GM12873 (cell line): Measurements from ENCODE around the gene RPA3.

Experiments
- TF ChIP-seq, protein P1 (sequence below): IDR thresholded peaks from 2 replicates; pipeline ENCODE4 v1.5.1; 2012; ENCODE audit warnings: low read depth, mild to moderate bottlenecking, moderate library complexity, low read length, control low read depth; ENCODE audit not compliant: insufficient read depth; ENCODE audit errors: missing control alignments

Gene RPA3

DNA sequence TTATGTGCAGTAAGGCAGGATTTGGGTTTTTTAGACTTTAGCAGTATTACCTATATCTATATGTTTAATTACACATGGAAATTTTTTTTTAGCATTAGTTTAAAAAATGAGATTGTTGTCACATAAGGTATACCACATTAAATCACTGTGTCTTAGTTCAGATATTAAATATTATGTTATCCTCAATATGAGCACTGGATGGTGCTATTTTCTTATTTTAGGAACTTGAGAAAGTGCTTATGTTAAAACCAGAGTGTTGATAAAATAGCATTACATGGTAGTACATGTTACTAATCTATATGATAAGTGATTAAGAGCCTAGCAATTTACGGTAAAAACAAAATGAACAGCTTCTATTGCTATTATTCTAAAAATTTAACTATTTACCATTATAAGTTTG is 123.0 kb downstream of the RPA3 start:
- TF ChIP-seq, protein P1, sequence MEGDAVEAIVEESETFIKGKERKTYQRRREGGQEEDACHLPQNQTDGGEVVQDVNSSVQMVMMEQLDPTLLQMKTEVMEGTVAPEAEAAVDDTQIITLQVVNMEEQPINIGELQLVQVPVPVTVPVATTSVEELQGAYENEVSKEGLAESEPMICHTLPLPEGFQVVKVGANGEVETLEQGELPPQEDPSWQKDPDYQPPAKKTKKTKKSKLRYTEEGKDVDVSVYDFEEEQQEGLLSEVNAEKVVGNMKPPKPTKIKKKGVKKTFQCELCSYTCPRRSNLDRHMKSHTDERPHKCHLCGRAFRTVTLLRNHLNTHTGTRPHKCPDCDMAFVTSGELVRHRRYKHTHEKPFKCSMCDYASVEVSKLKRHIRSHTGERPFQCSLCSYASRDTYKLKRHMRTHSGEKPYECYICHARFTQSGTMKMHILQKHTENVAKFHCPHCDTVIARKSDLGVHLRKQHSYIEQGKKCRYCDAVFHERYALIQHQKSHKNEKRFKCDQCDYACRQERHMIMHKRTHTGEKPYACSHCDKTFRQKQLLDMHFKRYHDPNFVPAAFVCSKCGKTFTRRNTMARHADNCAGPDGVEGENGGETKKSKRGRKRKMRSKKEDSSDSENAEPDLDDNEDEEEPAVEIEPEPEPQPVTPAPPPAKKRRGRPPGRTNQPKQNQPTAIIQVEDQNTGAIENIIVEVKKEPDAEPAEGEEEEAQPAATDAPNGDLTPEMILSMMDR = no peak
